Measurements from ENCODE around the gene PCDHA4.

Gene PCDHA4

GRCh38 chr5:140862441-140863295 is 55.8 kb downstream of the PCDHA4 start:
- Mint-ChIP-seq H3K9me3 (peaks cover 17% of the 10 kb centered on the region), H3K27me3 (peaks cover 3% of the 10 kb centered on the region), H3K4me1 (no peaks in the 10 kb centered on the region), H3K27ac (no peak overlapping the region), H3K36me3 (no peaks in the 10 kb centered on the region), H3K4me3 (no peak overlapping the region)
- no peak for DNase-seq
- CTCF ChIA-PET: no interaction called here
